ENCODE data around the gene ARPC5. TPM values are rescaled to one million over a fixed set of nuclear protein-coding genes. Genes with fewer than 3 reads are reported as not detected.
"Not testable (repeated sequence)": the region's sequence is repeated elsewhere in the genome, so short reads cannot be mapped to it uniquely, and the experiment has no call there.

Gene ARPC5
- 49.8 TPM for total RNA-seq
- long read RNA-seq, full-length matches to known transcripts: 92 of 113 reads
- long read RNA-seq, partial matches to known transcripts: 19 of 113 reads
- long read RNA-seq, other reads (novel, unspliced or antisense): 2 of 113 reads

DNA sequence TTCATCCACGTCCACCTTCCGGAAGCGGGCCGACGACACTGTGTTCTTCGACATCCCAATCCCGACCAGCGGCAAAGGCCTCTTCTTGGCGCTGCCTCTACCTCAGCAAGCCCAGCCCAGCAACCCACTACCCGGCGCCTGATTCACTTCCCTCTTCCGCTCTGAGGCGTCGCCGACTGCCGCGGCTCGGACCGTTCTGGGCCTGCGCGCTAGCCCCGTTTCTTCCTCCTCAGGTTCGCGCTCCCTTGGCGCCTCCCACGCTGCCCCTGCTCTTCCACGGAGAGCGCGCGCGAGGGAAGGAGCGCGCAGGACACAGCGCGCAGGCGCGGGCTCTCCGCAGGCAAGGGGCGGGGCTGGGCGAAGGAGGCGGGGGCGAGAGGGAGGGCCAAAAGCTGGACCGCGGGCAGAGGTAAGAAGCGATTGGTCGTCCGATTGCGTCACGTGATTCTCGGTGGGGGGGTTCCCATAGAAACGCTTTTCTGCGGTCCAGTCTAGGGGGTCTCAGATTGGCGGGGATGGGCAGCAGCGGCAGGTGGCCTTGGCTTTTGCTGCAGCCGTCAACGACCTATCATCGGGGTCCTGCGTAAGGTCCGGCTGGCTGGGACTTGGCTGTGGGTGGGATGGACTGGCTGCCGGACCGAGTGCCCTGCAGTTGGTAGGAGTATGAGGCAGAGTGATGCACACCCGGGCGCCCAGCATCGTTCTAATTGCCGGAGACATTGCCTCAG, at the start of gene ARPC5:
ARPC5 (minus strand) TSS at position 178 of the 728 bp plus-strand sequence; CDS start at position 54, 124 bp downstream.
- intact Hi-C loops (cut with DNase I): loop anchor here (2.0 kb wide), 1 partner anchor 163 kb away; the partner anchor contains the start of gene SMG7
- peak; percentile 99 for DNase-seq (ENCODE audit: low spot score)

- intact Hi-C loops (cut with DNase I): loop anchor here (5.0 kb wide), 1 partner anchor 33 kb away; the partner anchor contains the start of gene APOBEC4
- no peak for DNase-seq (ENCODE audit: low spot score)
These were observed 49.6 kb upstream of the ARPC5 start for GRCh38 chr1:183685112-183685713.

GRCh38 chr1:183679363-183679762, 43.8 kb upstream of the ARPC5 start:
- DNase-seq (ENCODE audit: low spot score); intact Hi-C loops (cut with DNase I): not testable (repeated sequence)

DNA sequence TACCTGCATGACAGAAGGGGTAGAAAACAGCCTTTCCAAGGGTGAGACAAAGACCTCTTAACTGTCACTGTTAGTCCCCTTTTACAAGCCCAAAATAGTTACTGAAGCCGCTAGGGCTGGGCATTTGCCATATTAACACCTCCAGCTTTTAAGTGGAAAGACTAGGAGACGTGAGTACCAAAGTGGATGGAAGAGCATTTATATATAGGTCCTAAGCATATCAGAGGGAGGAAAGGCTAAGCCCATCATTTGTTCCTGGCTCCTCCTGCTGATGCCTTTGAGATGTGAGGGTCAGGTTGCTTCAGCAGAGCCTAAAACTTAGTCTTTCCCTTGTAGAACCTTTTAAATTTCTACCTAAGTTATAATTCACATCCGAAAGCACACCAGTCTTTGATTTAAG, 43.2 kb upstream of the ARPC5 start:
- intact Hi-C loops (cut with DNase I): no loop called here
- no peak for DNase-seq (ENCODE audit: low spot score)

DNA sequence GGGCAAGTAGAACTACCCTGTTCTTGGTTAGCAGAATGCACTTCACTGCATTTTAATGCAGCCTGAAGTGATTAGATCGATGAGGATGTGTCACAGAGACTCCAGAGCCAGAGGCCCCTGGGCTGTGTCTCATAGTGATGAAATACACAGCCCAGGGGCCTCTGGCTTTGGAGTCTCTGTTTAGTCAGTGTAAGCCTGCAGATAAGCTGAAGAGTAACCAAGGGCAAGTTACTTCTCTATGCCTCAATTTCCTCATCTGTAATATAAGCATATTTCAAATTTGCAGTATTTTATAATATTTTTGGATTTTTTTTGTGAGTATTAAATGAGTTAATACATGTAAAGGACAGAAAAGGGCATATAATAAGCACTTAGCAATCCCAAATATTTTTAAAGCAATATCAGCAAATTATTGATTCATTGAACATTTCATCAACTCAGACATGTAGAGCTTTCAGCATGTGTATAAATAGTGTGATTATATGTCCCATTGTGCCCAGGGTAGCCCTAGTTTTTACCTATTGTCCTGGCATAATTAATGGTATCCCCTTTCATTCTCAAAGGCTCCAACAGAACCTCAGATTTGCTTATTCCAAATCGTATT, 41.1 kb upstream of the ARPC5 start:
- no peak for DNase-seq (ENCODE audit: low spot score)
- intact Hi-C loops (cut with DNase I): no loop called here

DNA sequence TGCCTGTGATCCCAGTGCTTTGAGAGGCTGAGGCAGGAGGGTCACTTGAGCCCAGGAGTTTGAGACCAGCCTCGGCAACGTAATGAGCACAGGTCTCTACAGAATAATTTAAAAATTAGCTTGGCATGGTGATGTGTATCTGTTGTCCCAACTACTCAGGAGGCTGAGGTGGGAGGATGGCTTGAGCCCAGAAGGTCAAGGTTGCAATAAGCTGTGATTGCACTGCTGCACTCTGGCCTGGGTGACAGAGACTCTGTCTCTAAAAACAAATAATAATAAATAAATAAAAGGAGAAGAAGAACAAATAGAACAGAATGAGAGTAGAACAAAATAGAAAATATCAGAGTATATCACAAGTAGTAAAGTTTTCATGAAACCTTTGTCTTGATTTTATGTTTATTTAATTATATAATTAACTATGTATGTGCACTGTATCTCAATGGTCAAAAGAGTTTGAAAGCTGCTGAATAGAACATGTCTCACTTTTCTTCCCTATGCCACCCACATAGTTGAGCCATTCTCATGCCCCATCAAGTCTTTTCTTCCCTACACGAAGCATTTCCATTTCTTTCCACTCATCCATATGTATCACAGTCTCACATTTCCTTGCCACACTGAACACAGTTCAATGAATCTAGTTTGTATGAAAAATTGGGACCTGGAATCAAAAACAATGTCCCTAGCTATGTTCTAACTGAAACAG, 40.5 kb upstream of the ARPC5 start:
- no peak for DNase-seq (ENCODE audit: low spot score)
- intact Hi-C loops (cut with DNase I): no loop called here

GRCh38 chr1:183675381-183675780, 39.8 kb upstream of the ARPC5 start:
- no peak for DNase-seq (ENCODE audit: low spot score)
- intact Hi-C loops (cut with DNase I): no loop called here

DNA sequence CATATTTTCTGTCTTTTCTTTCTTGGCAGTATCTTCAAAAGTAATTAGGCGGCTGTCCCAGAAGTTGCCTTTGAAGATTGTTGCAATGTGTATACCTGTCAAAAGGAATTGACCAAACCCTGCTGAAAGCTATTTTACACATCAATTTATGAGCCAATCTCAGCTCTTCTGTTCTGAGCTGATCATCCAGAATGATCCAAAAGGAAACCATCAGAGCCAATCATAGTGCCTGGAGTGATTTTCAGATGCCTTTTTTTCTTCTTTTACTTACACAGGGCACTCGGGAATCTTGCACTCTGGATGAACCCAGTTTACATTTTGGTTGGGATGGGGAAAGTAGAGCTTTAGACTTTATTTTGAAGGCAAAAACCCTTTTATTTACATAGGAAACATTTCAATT, 39.3 kb upstream of the ARPC5 start:
- no peak for DNase-seq (ENCODE audit: low spot score)
- intact Hi-C loops (cut with DNase I): no loop called here

DNA sequence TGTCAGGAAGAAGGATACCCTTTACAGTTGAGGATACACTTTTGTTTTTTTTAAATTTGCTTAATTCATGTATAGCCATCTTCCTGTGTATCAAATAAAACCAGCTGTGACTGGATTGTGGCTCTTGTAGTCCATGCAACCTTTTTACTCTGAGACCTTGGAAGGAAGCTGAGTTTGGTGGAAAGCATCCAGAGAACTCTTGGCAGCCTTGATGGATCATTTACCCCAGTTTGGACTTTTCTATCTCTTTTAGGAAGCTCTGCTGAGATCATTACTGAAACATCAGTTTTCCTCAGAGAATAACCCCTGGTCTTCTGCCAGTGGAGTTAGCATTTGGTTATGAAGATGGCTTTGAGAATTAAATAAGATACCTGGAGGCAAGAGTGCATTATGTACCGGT, 38.8 kb upstream of the ARPC5 start:
- no peak for DNase-seq (ENCODE audit: low spot score)
- intact Hi-C loops (cut with DNase I): no loop called here

DNA sequence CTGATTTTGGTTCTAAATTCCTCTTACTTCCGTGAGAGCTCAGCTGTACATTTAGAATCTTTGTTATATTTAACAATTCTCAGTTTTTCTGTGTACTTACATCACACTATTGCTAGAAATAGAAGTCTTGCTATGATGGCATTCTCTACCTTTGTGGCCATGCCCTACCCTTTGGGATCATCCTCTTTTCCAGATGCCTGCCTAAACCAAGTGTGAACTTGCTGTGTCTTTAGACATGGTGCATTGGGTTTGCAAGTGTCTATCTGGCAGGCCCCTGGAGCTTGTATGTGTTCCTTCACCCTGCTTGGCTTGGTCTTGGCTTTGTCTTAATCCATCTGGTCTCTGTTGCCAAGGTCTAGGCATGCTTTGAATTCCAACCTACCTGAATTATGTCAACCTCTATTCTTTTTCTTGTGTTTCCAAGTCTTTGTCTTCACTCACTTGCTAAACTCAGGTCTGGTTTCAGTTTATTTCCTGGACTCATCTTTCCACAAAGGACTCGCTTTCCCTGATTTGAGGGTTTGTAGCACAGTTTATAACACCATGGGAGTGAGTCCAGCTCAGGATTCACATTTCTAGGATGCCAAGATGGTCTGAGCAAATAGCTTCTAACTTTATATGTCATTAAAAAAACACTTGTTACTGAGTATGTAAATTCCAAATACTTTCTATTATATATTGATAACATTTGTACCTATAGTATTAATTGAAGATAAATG, 38.2 kb upstream of the ARPC5 start:
- DNase-seq (ENCODE audit: low spot score): no peak
- intact Hi-C loops (cut with DNase I): no loop called here

GRCh38 chr1:183670169-183670568, 34.6 kb upstream of the ARPC5 start:
- intact Hi-C loops (cut with DNase I): no loop called here
- DNase-seq (ENCODE audit: low spot score): no peak

- intact Hi-C loops (cut with DNase I): no loop called here
- DNase-seq (ENCODE audit: low spot score): no peak
These were observed 20.8 kb upstream of the ARPC5 start for GRCh38 chr1:183656355-183656754.

- intact Hi-C loops (cut with DNase I): loop anchor here (1.0 kb wide), 1 partner anchor 261 kb away; no protein-coding TSS in a partner anchor
- DNase-seq (ENCODE audit: low spot score): peak; percentile 77
These were observed 20.0 kb upstream of the ARPC5 start for GRCh38 chr1:183655562-183656075.

- no peak for DNase-seq (ENCODE audit: low spot score)
These were observed 19.1 kb upstream of the ARPC5 start for GRCh38 chr1:183654706-183655105.

DNA sequence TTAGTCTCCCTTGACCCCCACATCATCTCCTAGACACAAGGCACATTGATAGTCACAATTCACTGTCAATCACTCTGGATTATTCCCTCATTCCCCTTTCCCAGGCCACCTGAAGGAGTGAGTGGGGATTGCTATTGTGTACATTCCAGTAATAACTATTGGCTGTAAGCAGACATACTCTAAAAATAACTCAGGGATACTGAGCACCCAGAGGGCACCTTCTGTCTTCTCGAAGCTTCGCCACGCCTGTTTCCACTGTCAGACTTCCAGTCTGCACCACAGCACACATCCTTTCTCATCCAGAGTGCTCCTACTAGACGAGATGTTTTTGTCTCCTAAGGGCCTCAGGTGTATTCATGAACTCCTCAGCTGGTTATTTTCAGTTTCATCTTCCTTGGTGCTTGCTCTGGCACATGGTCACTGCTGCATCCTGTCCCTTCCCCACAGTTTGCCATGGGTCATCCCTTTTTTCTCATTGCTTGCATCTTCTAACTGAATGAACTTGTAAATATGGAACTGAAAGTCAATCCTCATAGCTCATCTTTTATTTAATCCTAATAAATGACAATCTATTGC, 18.4 kb upstream of the ARPC5 start:
- intact Hi-C loops (cut with DNase I): loop anchor here (5.0 kb wide), 1 partner anchor 33 kb away; no protein-coding TSS in a partner anchor
- DNase-seq (ENCODE audit: low spot score): no peak

More at GRCh38 chr1:183654706-183655105, 19.1 kb upstream of the ARPC5 start:
- intact Hi-C loops (cut with DNase I): loop anchor here (1.0 to 5.0 kb wide), 2 partner anchors 33 to 262 kb away; no protein-coding TSS in a partner anchor

GRCh38 chr1:183653462-183653794, 17.8 kb upstream of the ARPC5 start:
- intact Hi-C loops (cut with DNase I): loop anchor here (5.0 kb wide), 1 partner anchor 34 kb away; no protein-coding TSS in a partner anchor
- no peak for DNase-seq (ENCODE audit: low spot score)

- intact Hi-C loops (cut with DNase I): loop anchor here (5.0 kb wide), 1 partner anchor 34 kb away; no protein-coding TSS in a partner anchor
- DNase-seq (ENCODE audit: low spot score): no peak
These were observed 17.2 kb upstream of the ARPC5 start, which contains the start of gene APOBEC4 for GRCh38 chr1:183652547-183653461. TSS of gene APOBEC4 (minus strand) at chr1:183653316. CDS start at chr1:183648781, 4,535 bp downstream.
